Measurements from ENCODE around the gene ITSN2. TPM values are rescaled to one million over a fixed set of nuclear protein-coding genes. Genes with fewer than 3 reads are reported as not detected.

The ITSN2 gene
- total RNA-seq, 1 experiment from 2014 or later = 21.9 TPM

DNA sequence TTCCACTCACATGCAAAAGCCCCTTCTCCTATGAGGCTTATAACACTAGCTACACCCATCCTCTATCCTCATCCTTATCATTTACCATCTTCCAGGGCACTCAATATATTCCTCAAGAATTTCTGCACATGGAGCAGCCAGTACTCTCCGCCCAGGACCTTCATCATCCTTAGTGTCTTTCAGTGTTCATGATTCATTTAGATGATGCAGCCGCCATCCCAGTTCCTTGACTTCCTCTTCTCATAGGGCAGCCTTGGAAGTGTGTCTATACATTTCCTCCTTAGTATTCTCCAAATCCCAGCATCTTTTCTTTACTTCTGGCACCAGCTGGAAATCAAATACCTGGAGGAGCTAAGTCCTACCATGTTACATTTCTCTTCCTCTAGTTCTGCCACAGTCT, 3.0 kb upstream of the ITSN2 start:
- CTCF ChIA-PET = no interaction called here
- POLR2A ChIA-PET (ENCODE audit: unreplicated experiment) = no interaction called here
- no peaks in the 10 kb centered on the region for H3K9me2 ChIP-seq (replicated peaks; ENCODE audit: low read length)

DNA sequence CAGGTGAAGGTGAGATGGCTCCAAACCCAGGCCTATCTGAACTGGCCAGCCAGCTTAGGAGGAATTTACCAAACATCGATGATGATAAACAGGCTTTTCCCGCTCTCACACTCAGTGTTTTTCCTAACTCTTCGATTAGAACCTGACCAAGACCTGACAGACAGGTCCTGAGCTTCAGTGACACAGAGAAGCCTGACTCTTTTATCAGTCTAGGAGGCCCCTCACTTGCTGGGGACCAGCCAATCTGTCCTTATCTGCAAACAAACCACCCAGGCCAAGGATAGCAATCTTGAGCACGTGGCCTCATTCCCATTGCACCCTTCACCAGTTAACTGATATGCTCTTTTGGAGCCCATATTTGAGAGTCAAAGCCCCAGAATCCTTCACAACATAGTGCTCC, 1.9 kb upstream of the ITSN2 start:
- H3K9me3 ChIP-seq (ENCODE audit: low read length) = no peaks in the 10 kb centered on the region
- ChIA-PET CTCF (no interaction called here), POLR2A (ENCODE audit: unreplicated experiment) (no interaction called here)
- no peaks in the 10 kb centered on the region for H3K9me2 ChIP-seq (replicated peaks; ENCODE audit: low read length)
- DNase-seq (no peak), ATAC-seq (no peak)
- intact Hi-C loops (cut with micrococcal nuclease) = no loop called here
- no TSS peak for BruUV-seq (replicated peaks)
- no peak overlapping the region for H3K4me2 ChIP-seq (ENCODE audit: low read length)
- H3F3A ChIP-seq (ENCODE audit: low read length, unreplicated experiment) = no peaks in the 10 kb centered on the region
- H3K79me2 ChIP-seq (ENCODE audit: low read length) = peaks cover 31% of the 10 kb centered on the region
- H3K4me3 ChIP-seq (ENCODE audit: low read length) = no peak overlapping the region
- no peaks in the 10 kb centered on the region for H3K36me3 ChIP-seq (ENCODE audit: low read depth, low read length)
- no peak overlapping the region for H3K27ac ChIP-seq (ENCODE audit: low read length)
- peaks cover 12% of the 10 kb centered on the region; the same call in 1 of the 2 replicates for H4K20me1 ChIP-seq (ENCODE audit: low read length)
- TF ChIP-seq, protein P1, sequence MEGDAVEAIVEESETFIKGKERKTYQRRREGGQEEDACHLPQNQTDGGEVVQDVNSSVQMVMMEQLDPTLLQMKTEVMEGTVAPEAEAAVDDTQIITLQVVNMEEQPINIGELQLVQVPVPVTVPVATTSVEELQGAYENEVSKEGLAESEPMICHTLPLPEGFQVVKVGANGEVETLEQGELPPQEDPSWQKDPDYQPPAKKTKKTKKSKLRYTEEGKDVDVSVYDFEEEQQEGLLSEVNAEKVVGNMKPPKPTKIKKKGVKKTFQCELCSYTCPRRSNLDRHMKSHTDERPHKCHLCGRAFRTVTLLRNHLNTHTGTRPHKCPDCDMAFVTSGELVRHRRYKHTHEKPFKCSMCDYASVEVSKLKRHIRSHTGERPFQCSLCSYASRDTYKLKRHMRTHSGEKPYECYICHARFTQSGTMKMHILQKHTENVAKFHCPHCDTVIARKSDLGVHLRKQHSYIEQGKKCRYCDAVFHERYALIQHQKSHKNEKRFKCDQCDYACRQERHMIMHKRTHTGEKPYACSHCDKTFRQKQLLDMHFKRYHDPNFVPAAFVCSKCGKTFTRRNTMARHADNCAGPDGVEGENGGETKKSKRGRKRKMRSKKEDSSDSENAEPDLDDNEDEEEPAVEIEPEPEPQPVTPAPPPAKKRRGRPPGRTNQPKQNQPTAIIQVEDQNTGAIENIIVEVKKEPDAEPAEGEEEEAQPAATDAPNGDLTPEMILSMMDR (conservative IDR thresholded peaks at IDR 0.05; ENCODE audit: low read depth, low read length) = no peak
- TF ChIP-seq EZH2phosphoT487 (IDR thresholded peaks at IDR 0.05; ENCODE audit: borderline replicate concordance, low read length) (no peak), EZH2 (IDR thresholded peaks at IDR 0.05; ENCODE audit: low read length, unreplicated experiment) (no peak)
- no peaks in the 10 kb centered on the region for H3K27me3 ChIP-seq (ENCODE audit: low read length)
- H3K4me1 ChIP-seq (ENCODE audit: insufficient read depth, low read length) = peaks cover 21% of the 10 kb centered on the region
- H3K9ac ChIP-seq (ENCODE audit: low read length) = no peak overlapping the region
- H2AFZ ChIP-seq (ENCODE audit: low read length) = no peak overlapping the region

More for the DNA sequence above, 3.0 kb upstream of the ITSN2 start:
- no TSS peak for BruUV-seq (replicated peaks)
- TF ChIP-seq, protein P1 (conservative IDR thresholded peaks at IDR 0.05; ENCODE audit: low read depth, low read length) = no peak
- TF ChIP-seq EZH2 (IDR thresholded peaks at IDR 0.05; ENCODE audit: low read length, unreplicated experiment) (no peak), EZH2phosphoT487 (IDR thresholded peaks at IDR 0.05; ENCODE audit: borderline replicate concordance, low read length) (no peak)
- Histone ChIP-seq H3K36me3 (ENCODE audit: low read depth, low read length) (no peaks in the 10 kb centered on the region), H3K4me1 (ENCODE audit: insufficient read depth, low read length) (peaks cover 17% of the 10 kb centered on the region), H4K20me1 (ENCODE audit: low read length) (peaks cover 8% of the 10 kb centered on the region; the same call in 1 of the 2 replicates), H3F3A (ENCODE audit: low read length, unreplicated experiment) (no peaks in the 10 kb centered on the region), H3K79me2 (ENCODE audit: low read length) (peaks cover 20% of the 10 kb centered on the region), H3K9ac (ENCODE audit: low read length) (no peak overlapping the region), H3K9me3 (ENCODE audit: low read length) (no peaks in the 10 kb centered on the region), H3K4me3 (ENCODE audit: low read length) (no peak overlapping the region), H3K27ac (ENCODE audit: low read length) (no peak overlapping the region), H3K27me3 (ENCODE audit: low read length) (no peaks in the 10 kb centered on the region), H2AFZ (ENCODE audit: low read length) (no peak overlapping the region), H3K4me2 (ENCODE audit: low read length) (no peak overlapping the region)
- DNase-seq (no peak), ATAC-seq (no peak)
- intact Hi-C loops (cut with micrococcal nuclease) = no loop called here

DNA sequence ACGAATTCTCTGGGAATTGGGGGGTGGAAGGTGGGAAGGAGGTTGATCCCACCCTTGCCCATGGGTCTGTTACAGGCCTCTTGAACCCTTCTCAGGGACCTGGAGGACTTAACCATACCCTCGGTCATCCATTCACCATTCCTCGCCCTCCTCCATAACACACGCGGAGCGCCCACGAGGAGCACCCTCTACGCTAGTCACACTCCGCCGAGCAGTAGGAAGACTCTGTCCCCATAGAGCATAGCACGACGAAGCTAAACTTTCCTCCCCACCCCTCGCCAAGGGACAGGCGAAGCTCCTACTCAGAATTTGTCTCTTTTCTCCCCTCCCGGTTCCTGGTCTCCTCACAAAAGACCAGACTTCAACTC, 611 bp upstream of the ITSN2 start:
- Histone ChIP-seq H3K4me3 (ENCODE audit: low read length) (peak overlapping the region; percentile 84), H3K36me3 (ENCODE audit: low read depth, low read length) (no peaks in the 10 kb centered on the region), H3K4me1 (ENCODE audit: insufficient read depth, low read length) (peaks cover 21% of the 10 kb centered on the region), H3K27ac (ENCODE audit: low read length) (peak overlapping the region; percentile 65), H3K9ac (ENCODE audit: low read length) (peak overlapping the region; percentile 89), H3K79me2 (ENCODE audit: low read length) (peaks cover 40% of the 10 kb centered on the region), H4K20me1 (ENCODE audit: low read length) (peaks cover 12% of the 10 kb centered on the region; the same call in 1 of the 2 replicates), H3K27me3 (ENCODE audit: low read length) (no peaks in the 10 kb centered on the region), H3K4me2 (ENCODE audit: low read length) (peak overlapping the region; percentile 91), H2AFZ (ENCODE audit: low read length) (peak overlapping the region; percentile 98), H3K9me3 (ENCODE audit: low read length) (no peaks in the 10 kb centered on the region), H3F3A (ENCODE audit: low read length, unreplicated experiment) (no peaks in the 10 kb centered on the region), H3K9me2 (replicated peaks; ENCODE audit: low read length) (no peaks in the 10 kb centered on the region)
- intact Hi-C loops (cut with micrococcal nuclease) = no loop called here
- ATAC-seq = no peak
- DNase-seq = no peak
- ChIA-PET POLR2A (ENCODE audit: unreplicated experiment) (interaction anchor here (0.6 kb wide), 2 partner anchors 33 to 421 kb away, joined by 4 read pairs; no protein-coding TSS in a partner anchor), CTCF (interaction anchor here (0.6 kb wide), 1 partner anchor 134 kb away, joined by 5 read pairs; no protein-coding TSS in a partner anchor)
- TF ChIP-seq, protein P1 (conservative IDR thresholded peaks at IDR 0.05; ENCODE audit: low read depth, low read length) = no peak
- TF ChIP-seq EZH2 (IDR thresholded peaks at IDR 0.05; ENCODE audit: low read length, unreplicated experiment) (no peak), EZH2phosphoT487 (IDR thresholded peaks at IDR 0.05; ENCODE audit: borderline replicate concordance, low read length) (no peak)
- TSS peak; percentile 83 for BruUV-seq (replicated peaks)
